ENCODE measurements around the gene ZDHHC14. TPM values are rescaled to one million over a fixed set of nuclear protein-coding genes. Genes with fewer than 3 reads are reported as not detected.

Gene ZDHHC14
- total RNA-seq, 4 donors from 2014 or later, result 7.1 to 11.4 (median 9.8) TPM

GRCh38 chr6:157531986-157532365, 151.0 kb downstream of the ZDHHC14 start:
- TF ChIP-seq CTCF (IDR thresholded peaks at IDR 0.05) (no peak), POLR2A (IDR thresholded peaks at IDR 0.05; ENCODE audit: low read depth) (no peak), POLR2AphosphoS5 (IDR thresholded peaks at IDR 0.05) (no peak), EP300 (IDR thresholded peaks at IDR 0.05) (no peak)
- Histone ChIP-seq H3K4me3 (no peak overlapping the region), H3K4me1 (peaks cover 17 to 36% (median 26%) of the 10 kb centered on the region in 4 donors), H3K9me3 (no peaks in the 10 kb centered on the region), H3K27ac (replicated peaks in 1 of 4) (no peak overlapping the region), H3K27me3 (no peaks in the 10 kb centered on the region), H3K36me3 (no peaks in the 10 kb centered on the region)
- 90% methylated on average over 1 of the region's 3 CpGs for WGBS
- intact Hi-C loops (cut with DNase I), result no loop called here
- DNase-seq (ENCODE audit: extremely low spot score), result no peak

- H3K9me3 ChIP-seq, result no peaks in the 10 kb centered on the region
- DNase-seq (ENCODE audit: extremely low spot score), result no peak
- no peak overlapping the region for H3K4me3 ChIP-seq
- H3K36me3 ChIP-seq, result no peaks in the 10 kb centered on the region
- intact Hi-C loops (cut with DNase I), result no loop called here
- no peaks in the 10 kb centered on the region for H3K27me3 ChIP-seq
- 79% methylated on average over 9 of the region's 9 CpGs for WGBS
- TF ChIP-seq CTCF (IDR thresholded peaks at IDR 0.05), result no peak
- TF ChIP-seq POLR2A (IDR thresholded peaks at IDR 0.05; ENCODE audit: low read depth), result no peak
- TF ChIP-seq EP300 (IDR thresholded peaks at IDR 0.05), result no peak
- TF ChIP-seq POLR2AphosphoS5 (IDR thresholded peaks at IDR 0.05), result no peak
- H3K4me1 ChIP-seq, result peaks cover 21 to 32% (median 24%) of the 10 kb centered on the region in 4 donors
- no peak overlapping the region for H3K27ac ChIP-seq (replicated peaks in 1 of 4)
Observed at GRCh38 chr6:157533048-157533871, 152.3 kb downstream of the ZDHHC14 start.

GRCh38 chr6:157534134-157534871, 153.3 kb downstream of the ZDHHC14 start:
- 100% methylated on average over 4 of the region's 8 CpGs for WGBS
- Histone ChIP-seq H3K9me3 (no peaks in the 10 kb centered on the region), H3K4me1 (peaks cover 21 to 30% (median 24%) of the 10 kb centered on the region in 4 donors), H3K27ac (replicated peaks in 1 of 4) (no peak overlapping the region), H3K36me3 (no peaks in the 10 kb centered on the region), H3K4me3 (no peak overlapping the region), H3K27me3 (no peaks in the 10 kb centered on the region)
- intact Hi-C loops (cut with DNase I), result no loop called here
- no peak for DNase-seq (ENCODE audit: extremely low spot score)
- TF ChIP-seq CTCF (IDR thresholded peaks at IDR 0.05) (no peak), EP300 (IDR thresholded peaks at IDR 0.05) (no peak), POLR2AphosphoS5 (IDR thresholded peaks at IDR 0.05) (no peak), POLR2A (IDR thresholded peaks at IDR 0.05; ENCODE audit: low read depth) (no peak)

GRCh38 chr6:157534977-157535339, 154.0 kb downstream of the ZDHHC14 start:
- intact Hi-C loops (cut with DNase I), result no loop called here
- no peak overlapping the region for H3K4me3 ChIP-seq
- peak overlapping the region in 1 of 4 donors; percentile 40 for H3K27ac ChIP-seq (replicated peaks in 1 of 4)
- no peaks in the 10 kb centered on the region for H3K27me3 ChIP-seq
- peaks cover 21 to 30% (median 24%) of the 10 kb centered on the region in 4 donors for H3K4me1 ChIP-seq
- no peaks in the 10 kb centered on the region for H3K36me3 ChIP-seq
- WGBS, result 90% methylated on average over 3 of the region's 3 CpGs
- TF ChIP-seq CTCF (IDR thresholded peaks at IDR 0.05), result no peak
- no peak for TF ChIP-seq POLR2AphosphoS5 (IDR thresholded peaks at IDR 0.05)
- TF ChIP-seq POLR2A (IDR thresholded peaks at IDR 0.05; ENCODE audit: low read depth), result no peak
- no peaks in the 10 kb centered on the region for H3K9me3 ChIP-seq
- DNase-seq (ENCODE audit: extremely low spot score), result no peak
